GM08714 (cell line): Measurements from ENCODE around the gene TMEM169.

Experiments
- H3K4me3 ChIP-seq: fragments of 200-500 bp; sonication (Bioruptor generic); 2 replicates; pipeline ENCODE4 v1.5.1; 2014; ENCODE audit warnings: mild to moderate bottlenecking, low read length, inconsistent platforms
- ZNF274 ChIP-seq: IDR thresholded peaks from 2 replicates; pipeline ENCODE4 v1.6.1; 2012; ENCODE audit warnings: mild to moderate bottlenecking, low read depth, low read length

TMEM169 gene

GRCh38 chr2:216081487-216082116 is at the start of gene TMEM169, which contains the start of gene PECR:
Gene TMEM169, plus strand, starts transcription at chr2:216081919. Its CDS starts 14,045 bp downstream, at chr2:216095964.
Gene PECR, minus strand, starts transcription at chr2:216081809. Its CDS starts 68 bp downstream, at chr2:216081741.
- TF ChIP-seq ZNF274, result no peak

GRCh38 chr2:216031960-216032689 is 49.6 kb upstream of the TMEM169 start:
- H3K4me3 ChIP-seq, result peak overlapping the region; percentile 21; the same call in 1 of the 2 replicates
- no peak for TF ChIP-seq ZNF274

More at GRCh38 chr2:216081487-216082116, at the start of gene TMEM169, which contains the start of gene PECR:
- H3K4me3 ChIP-seq, result peak within 1 kb of the TSS; percentile 99

GRCh38 chr2:216033403-216033802 is 48.3 kb upstream of the TMEM169 start:
- H3K4me3 ChIP-seq, result no peak overlapping the region; the same call in 1 of the 2 replicates
- TF ChIP-seq ZNF274, result no peak

GRCh38 chr2:216034065-216034464 is 47.7 kb upstream of the TMEM169 start:
- no peak for TF ChIP-seq ZNF274
- no peak overlapping the region for H3K4me3 ChIP-seq

DNA sequence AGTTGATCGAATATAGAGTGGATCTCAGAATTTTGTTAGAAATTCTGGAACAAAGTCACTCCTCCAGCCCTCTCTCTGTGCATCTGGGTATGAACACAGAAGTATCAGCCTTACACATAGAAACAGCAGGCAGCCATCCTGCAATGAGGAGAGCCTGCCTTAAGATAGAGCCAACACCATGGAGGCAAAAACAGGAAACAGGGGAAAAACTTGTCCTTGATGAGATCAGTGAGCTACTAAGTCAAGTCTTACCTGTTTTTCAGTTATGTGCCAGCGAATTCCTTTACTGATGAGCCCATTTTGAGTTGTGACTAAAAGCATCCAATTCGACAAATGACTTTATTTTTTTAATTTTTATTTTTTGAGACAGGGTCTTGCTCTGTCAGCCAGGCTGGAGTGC is 41.8 kb upstream of the TMEM169 start:
- H3K4me3 ChIP-seq, result no peak overlapping the region
- TF ChIP-seq ZNF274, result no peak

DNA sequence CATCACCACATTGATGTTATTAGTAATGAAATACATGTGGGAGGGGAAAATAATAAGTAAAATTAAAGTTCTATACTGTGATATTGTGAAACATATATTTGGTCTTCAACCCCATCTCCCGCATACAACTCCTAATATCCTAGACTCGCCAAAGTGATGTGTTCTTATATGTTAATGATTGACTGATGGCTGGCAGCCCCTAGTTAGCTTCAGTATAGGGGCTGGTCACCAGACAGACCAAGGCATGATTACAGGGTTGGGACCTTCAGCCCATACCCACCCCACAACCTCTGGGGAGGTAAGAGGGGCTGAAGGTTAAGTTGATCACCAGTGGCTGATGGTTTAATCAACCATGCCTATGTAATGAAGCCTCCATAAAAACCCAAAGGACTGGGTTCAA is 40.3 kb upstream of the TMEM169 start:
- no peak for TF ChIP-seq ZNF274
- no peak overlapping the region for H3K4me3 ChIP-seq

- no peak for TF ChIP-seq ZNF274
- no peak overlapping the region for H3K4me3 ChIP-seq
Observed at GRCh38 chr2:216043949-216044348, 37.8 kb upstream of the TMEM169 start.

DNA sequence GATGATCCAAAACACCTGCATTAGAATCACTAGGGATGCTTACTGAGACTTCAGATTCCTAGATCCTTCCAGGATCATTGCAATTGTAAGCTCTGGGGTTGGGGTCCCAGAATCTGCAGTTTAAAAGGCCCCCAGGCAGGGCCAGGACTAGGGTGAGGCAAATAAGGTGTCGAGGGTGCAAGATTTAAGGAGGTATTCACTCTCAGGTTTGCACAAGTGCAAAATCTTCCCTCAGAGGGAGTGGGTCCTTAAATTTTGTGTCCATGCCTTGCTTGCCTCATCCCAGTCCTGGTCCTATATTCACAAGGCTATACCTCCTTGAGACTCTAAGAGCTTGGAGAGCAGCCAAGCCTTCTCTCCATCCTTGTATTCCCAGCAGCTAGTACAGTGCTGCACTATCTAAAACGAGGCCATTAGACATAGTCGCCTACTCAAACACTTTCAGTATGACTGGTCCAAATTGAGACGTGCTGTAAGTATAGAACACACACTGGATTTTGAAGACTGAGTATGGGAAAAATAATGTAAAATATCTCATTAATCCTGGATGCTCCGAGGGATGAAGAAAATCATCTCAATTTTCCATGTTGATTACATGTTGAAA is 36.7 kb upstream of the TMEM169 start:
- no peak for TF ChIP-seq ZNF274
- no peak overlapping the region for H3K4me3 ChIP-seq

GRCh38 chr2:216047397-216047796 is 34.3 kb upstream of the TMEM169 start:
- no peak overlapping the region for H3K4me3 ChIP-seq
- TF ChIP-seq ZNF274, result no peak

- H3K4me3 ChIP-seq, result no peak overlapping the region
- no peak for TF ChIP-seq ZNF274
Observed at GRCh38 chr2:216049452-216049851, 32.3 kb upstream of the TMEM169 start.

- H3K4me3 ChIP-seq, result no peak overlapping the region
- TF ChIP-seq ZNF274, result no peak
Observed at GRCh38 chr2:216051350-216051749, 30.4 kb upstream of the TMEM169 start.

DNA sequence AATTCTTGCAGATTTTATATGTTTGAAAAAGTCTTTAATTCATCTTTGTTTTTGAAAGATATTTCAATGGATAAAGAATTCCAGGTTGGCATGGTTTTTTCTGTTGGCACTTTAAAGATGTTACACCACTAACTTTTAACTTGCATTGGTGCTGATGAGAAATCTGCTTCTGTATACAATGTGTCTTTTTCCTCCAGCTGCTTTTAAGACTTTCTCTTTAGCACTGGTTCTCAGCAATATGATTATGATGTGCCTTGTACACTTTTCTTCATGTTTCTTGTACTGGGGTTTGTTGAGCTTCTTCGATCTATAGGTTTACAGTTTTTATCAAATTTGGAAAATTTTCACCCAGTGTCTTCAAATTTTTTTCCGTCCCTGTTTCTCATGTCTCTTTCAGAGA is 29.3 kb upstream of the TMEM169 start:
- no peak overlapping the region for H3K4me3 ChIP-seq
- no peak for TF ChIP-seq ZNF274

- H3K4me3 ChIP-seq, result no peak overlapping the region
- no peak for TF ChIP-seq ZNF274
Observed at GRCh38 chr2:216055680-216056079, 26.0 kb upstream of the TMEM169 start.

DNA sequence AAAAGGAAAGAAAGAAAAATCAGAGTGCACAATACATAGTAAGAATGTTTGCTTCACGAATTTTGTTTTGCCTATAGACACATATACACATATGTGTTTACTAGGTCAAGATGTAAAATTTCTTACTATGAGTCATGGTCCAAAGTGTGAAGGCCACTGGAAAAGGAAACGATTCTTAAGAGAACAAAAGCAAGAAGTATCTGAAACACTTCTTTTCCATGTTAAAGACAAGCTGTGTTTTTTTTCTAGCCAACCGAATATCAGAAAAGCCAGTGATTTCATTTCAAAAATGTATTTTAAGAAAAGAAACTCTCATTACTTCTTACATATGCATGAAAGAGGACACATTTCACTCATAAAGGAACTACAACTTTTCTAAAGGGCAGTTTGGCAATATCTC is 25.0 kb upstream of the TMEM169 start:
- H3K4me3 ChIP-seq, result peak overlapping the region; percentile 38; the same call in 1 of the 2 replicates
- TF ChIP-seq ZNF274, result no peak

GRCh38 chr2:216057688-216058193 is 24.0 kb upstream of the TMEM169 start:
- TF ChIP-seq ZNF274, result no peak
- peak overlapping the region; percentile 53; the same call in 1 of the 2 replicates for H3K4me3 ChIP-seq
